HFFc6 (cell line): ENCODE data around the gene CORT. TPM values are rescaled to one million over a fixed set of nuclear protein-coding genes. Genes with fewer than 3 reads are reported as not detected.

Experiments used
- DNase-seq: peaks from one replicate; pipeline ENCODE4 v3.0.0-alpha.2; 2018
- H3K27ac Mint-ChIP-seq: 2 replicates; pipeline ENCODE4 v1.8.0; 2020; ENCODE audit warnings: mild to moderate bottlenecking, mixed read lengths
- H3K27me3 Mint-ChIP-seq: 2 replicates; pipeline ENCODE4 v1.8.0; 2021; ENCODE audit warnings: mild to moderate bottlenecking, moderate library complexity, mixed read lengths; ENCODE audit not compliant: insufficient read depth
- H3K36me3 Mint-ChIP-seq: 2 replicates; pipeline ENCODE4 v1.8.0; 2021; ENCODE audit warnings: low read depth, mixed read lengths
- H3K4me1 Mint-ChIP-seq: 2 replicates; pipeline ENCODE4 v1.8.0; 2020; ENCODE audit warnings: low read depth, mixed read lengths
- H3K4me3 Mint-ChIP-seq: 2 replicates; pipeline ENCODE4 v1.8.0; 2020; ENCODE audit warnings: mild to moderate bottlenecking, moderate library complexity, mixed read lengths
- H3K9me3 Mint-ChIP-seq: 2 replicates; pipeline ENCODE4 v1.8.0; 2020; ENCODE audit warnings: mild to moderate bottlenecking, mixed read lengths
- CTCF ChIP-seq: fragments of 200-600 bp; sonication (generic); IDR thresholded peaks from 2 replicates; pipeline ENCODE4 v1.5.0; 2021; ENCODE audit warnings: antibody characterized with exemption, mild to moderate bottlenecking
- total RNA-seq, 6 experiments: library from RNA; stranded (reverse); fragmentation: NEBNext Ultra II Directional; extraction: Animal tissue kit (Norgen Biotek cat#: 25700); gene quantifications; 2 replicates in 1 of 6; 3 replicates in 5 of 6; pipeline ENCODE4 v1.2.3, GENCODE V29; 2021

CORT gene
- total RNA-seq, 6 experiments from 2014 or later = 0.43 TPM; not detected in 4

GRCh38 chr1:10480614-10481013 is 30.8 kb downstream of the CORT start:
- H3K27ac Mint-ChIP-seq = no peak overlapping the region
- H3K36me3 Mint-ChIP-seq = peaks cover 5% of the 10 kb centered on the region; the same call in 1 of the 2 replicates
- H3K4me1 Mint-ChIP-seq = peaks cover 13% of the 10 kb centered on the region
- no peak for DNase-seq
- H3K4me3 Mint-ChIP-seq = no peak overlapping the region
- no peak for TF ChIP-seq CTCF
- H3K9me3 Mint-ChIP-seq = no peaks in the 10 kb centered on the region
- no peaks in the 10 kb centered on the region for H3K27me3 Mint-ChIP-seq

- Mint-ChIP-seq H3K4me1 (peaks cover 2% of the 10 kb centered on the region; the same call in 1 of the 2 replicates), H3K27me3 (no peaks in the 10 kb centered on the region), H3K27ac (no peak overlapping the region), H3K4me3 (no peak overlapping the region), H3K36me3 (peaks cover 5% of the 10 kb centered on the region; the same call in 1 of the 2 replicates), H3K9me3 (no peaks in the 10 kb centered on the region)
- no peak for DNase-seq
- no peak for TF ChIP-seq CTCF
Measured at GRCh38 chr1:10484521-10484920, 34.7 kb downstream of the CORT start.

- TF ChIP-seq CTCF = no peak
- Mint-ChIP-seq H3K4me1 (peaks cover 21% of the 10 kb centered on the region), H3K4me3 (no peak overlapping the region), H3K36me3 (peaks cover 5% of the 10 kb centered on the region; the same call in 1 of the 2 replicates), H3K9me3 (no peaks in the 10 kb centered on the region), H3K27me3 (no peaks in the 10 kb centered on the region), H3K27ac (no peak overlapping the region)
- DNase-seq = no peak
Measured at GRCh38 chr1:10489291-10490055, 39.6 kb downstream of the CORT start.

- no peak overlapping the region for H3K27ac Mint-ChIP-seq
- no peak for TF ChIP-seq CTCF
- H3K4me1 Mint-ChIP-seq = peaks cover 31% of the 10 kb centered on the region
- H3K4me3 Mint-ChIP-seq = no peak overlapping the region
- H3K36me3 Mint-ChIP-seq = no peaks in the 10 kb centered on the region
- no peak for DNase-seq
- no peaks in the 10 kb centered on the region; the same call in 1 of the 2 replicates for H3K27me3 Mint-ChIP-seq
- H3K9me3 Mint-ChIP-seq = no peaks in the 10 kb centered on the region
Measured at GRCh38 chr1:10490286-10490970, 40.6 kb downstream of the CORT start.

- Mint-ChIP-seq H3K4me3 (no peak overlapping the region; the same call in 1 of the 2 replicates), H3K9me3 (no peaks in the 10 kb centered on the region), H3K27ac (peak overlapping the region; percentile 77; the same call in 1 of the 2 replicates), H3K27me3 (peaks cover 2% of the 10 kb centered on the region; the same call in 1 of the 2 replicates), H3K4me1 (peaks cover 32% of the 10 kb centered on the region), H3K36me3 (no peaks in the 10 kb centered on the region; the same call in 1 of the 2 replicates)
- DNase-seq = no peak
- TF ChIP-seq CTCF = no peak
Measured at GRCh38 chr1:10494418-10494753, 44.6 kb downstream of the CORT start.
